ENCODE data around the gene CASP5.

- TF ChIP-seq EP300 (IDR thresholded peaks at IDR 0.05) (no peak), POLR2A (IDR thresholded peaks at IDR 0.05) (no peak)
Observed at GRCh38 chr11:104965735-104966134, 57.2 kb downstream of the CASP5 start.

All from tibial nerve (tissue), 3 donors.